Panc1 (cell line): ENCODE measurements around the gene FGF14. TPM values are rescaled to one million over a fixed set of nuclear protein-coding genes. Genes with fewer than 3 reads are reported as not detected.

Source experiments
- ATAC-seq: fragments of 200-7000 bp; cut with Tn5 transposase; 2 replicates; pipeline ENCODE4 v1.9.1; 2020; ENCODE audit warnings: mild to moderate bottlenecking, moderate library complexity
- BruUV-seq: library from RNA; stranded (reverse); fragments of 400-500 nt; replicated peaks from 2 replicates; lab custom pipeline; 2021; lab: Mats Ljungman, UMichigan
- CTCF ChIA-PET: fragments of 300-600 bp; sonication (Branson Sonifier 250); formaldehyde crosslinking; loops from one replicate; lab custom pipeline; 2022; ENCODE audit warnings: antibody characterized with exemption; lab: Charles Lee
- POLR2A ChIA-PET: fragments of 300-600 bp; sonication (Branson Sonifier 250); formaldehyde crosslinking; loops from one replicate; lab custom pipeline; 2022; ENCODE audit warnings: antibody characterized with exemption; lab: Charles Lee
- DNase-seq: peaks from one replicate; pipeline ENCODE4 v3.0.0-alpha.2; 2010; ENCODE audit warnings: low read depth, low spot score
- H3K27ac ChIP-seq: 2 replicates; pipeline ENCODE4 v1.5.1; 2011; ENCODE audit warnings: mild to moderate bottlenecking, low read length, inconsistent platforms
- H3K27me3 ChIP-seq: fragments of 200-500 bp; sonication (Bioruptor generic); 2 replicates; pipeline ENCODE4 v1.6.0; 2014; ENCODE audit warnings: low read length, inconsistent platforms; ENCODE audit not compliant: control insufficient read depth, insufficient read depth
- H3K36me3 ChIP-seq: fragments of 200-500 bp; sonication (Bioruptor generic); 2 replicates; pipeline ENCODE4 v1.5.1; 2014; ENCODE audit warnings: inconsistent platforms, mild to moderate bottlenecking, low read length, moderate library complexity; ENCODE audit not compliant: control insufficient read depth, insufficient read depth
- H3K4me1 ChIP-seq: 2 replicates; pipeline ENCODE4 v1.5.1; 2011; ENCODE audit warnings: inconsistent platforms, mild to moderate bottlenecking, low read length, moderate library complexity; ENCODE audit not compliant: control insufficient read depth, insufficient read depth
- H3K4me3 ChIP-seq, 2 experiments: 2 replicates each; pipeline ENCODE4 v1.5.1; 2011 to 2012; ENCODE audit warnings: low read depth in 2 of 2, low read length in 2 of 2, mild to moderate bottlenecking in 2 of 2, inconsistent platforms in 1 of 2, moderate library complexity in 1 of 2
- H3K9me3 ChIP-seq: fragments of 200-500 bp; sonication (Bioruptor generic); 2 replicates; pipeline ENCODE4 v1.5.1; 2014; ENCODE audit warnings: low read depth, mild to moderate bottlenecking, inconsistent platforms, low read length, moderate library complexity; ENCODE audit not compliant: control insufficient read depth, insufficient read depth
- POLR2AphosphoS5 ChIP-seq: IDR thresholded peaks from 2 replicates; pipeline ENCODE4 v1.6.1; 2012; ENCODE audit warnings: mild to moderate bottlenecking, low read depth, low read length, moderate library complexity
- SIN3A ChIP-seq: IDR thresholded peaks from 2 replicates; pipeline ENCODE4 v1.6.1; 2012; ENCODE audit warnings: low read depth, mild to moderate bottlenecking, low read length, moderate library complexity, borderline replicate concordance; ENCODE audit not compliant: insufficient read depth
- TCF7L2 ChIP-seq: IDR thresholded peaks from 2 replicates; pipeline ENCODE4 v1.6.1; 2011; ENCODE audit warnings: mild to moderate bottlenecking, low read depth, low read length, inconsistent platforms
- in situ Hi-C: cut with HindIII; loops from 2 replicates; pipeline ENCODE4 v1.10.0; 2016; ENCODE audit warnings: low sequenced_read_pairs, low pct_unique_long_range_greater_than_20kb
- intact Hi-C: fragments of 100-400 bp; cut with micrococcal nuclease; formaldehyde crosslinking; loops from one replicate; pipeline ENCODE4 v1.10.0; 2022; ENCODE audit not compliant: unreplicated experiment
- total RNA-seq: library from RNA; stranded (reverse); gene quantifications from one replicate; pipeline ENCODE4 v1.2.1, GENCODE V29; 2021; ENCODE audit not compliant: unreplicated experiment
- TF ChIP-seq, protein P1 (sequence below), 2 experiments: IDR thresholded peaks; 2 replicates each; pipeline ENCODE4 v1.6.1; 2011 to 2012; ENCODE audit warnings: low read depth in 2 of 2, control low read depth in 1 of 2, low read length in 1 of 2, mild to moderate bottlenecking in 1 of 2, moderate library complexity in 1 of 2; ENCODE audit not compliant: insufficient read depth in 1 of 2
- TF ChIP-seq, protein P2 (sequence below): fragments of 450-650 bp; IDR thresholded peaks from 2 replicates; pipeline ENCODE4 v1.5.1; 2017; ENCODE audit warnings: mild to moderate bottlenecking

Gene FGF14
- total RNA-seq, 1 experiment from 2014 or later: 0.03 TPM

DNA sequence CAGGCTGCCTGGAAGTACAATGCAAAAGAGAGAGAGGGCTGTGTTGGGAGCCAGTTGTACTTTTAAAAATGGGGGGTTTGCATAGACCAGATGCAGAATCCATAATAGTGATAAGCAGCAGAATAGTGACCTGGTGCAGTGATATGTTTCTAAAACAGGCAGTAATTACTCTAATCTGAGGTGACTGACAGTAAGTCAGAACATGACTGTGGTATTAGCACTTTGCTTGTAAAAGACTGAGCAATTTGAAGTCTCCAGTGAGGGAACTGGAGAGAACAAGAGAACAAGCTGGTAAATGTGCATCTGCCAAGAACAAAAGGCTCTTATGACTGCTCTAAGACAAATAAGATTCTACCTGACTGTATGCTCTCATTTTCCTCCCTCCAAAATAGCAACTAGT lies 565.9 kb downstream of the FGF14 start:
- no TSS peak for BruUV-seq
- intact Hi-C loops (no loop called here), in situ Hi-C loops (no loop called here)
- no peak overlapping the region for H3K27ac ChIP-seq
- ChIA-PET POLR2A (no interaction called here), CTCF (no interaction called here)
- H3K9me3 ChIP-seq: no peaks in the 10 kb centered on the region
- H3K36me3 ChIP-seq: no peaks in the 10 kb centered on the region
- no peaks in the 10 kb centered on the region for H3K27me3 ChIP-seq
- no peaks in the 10 kb centered on the region for H3K4me1 ChIP-seq
- DNase-seq (no peak), ATAC-seq (no peak)
- no peak overlapping the region for H3K4me3 ChIP-seq
- TF ChIP-seq SIN3A (no peak), POLR2AphosphoS5 (no peak), TCF7L2 (no peak)
- TF ChIP-seq, protein P1, sequence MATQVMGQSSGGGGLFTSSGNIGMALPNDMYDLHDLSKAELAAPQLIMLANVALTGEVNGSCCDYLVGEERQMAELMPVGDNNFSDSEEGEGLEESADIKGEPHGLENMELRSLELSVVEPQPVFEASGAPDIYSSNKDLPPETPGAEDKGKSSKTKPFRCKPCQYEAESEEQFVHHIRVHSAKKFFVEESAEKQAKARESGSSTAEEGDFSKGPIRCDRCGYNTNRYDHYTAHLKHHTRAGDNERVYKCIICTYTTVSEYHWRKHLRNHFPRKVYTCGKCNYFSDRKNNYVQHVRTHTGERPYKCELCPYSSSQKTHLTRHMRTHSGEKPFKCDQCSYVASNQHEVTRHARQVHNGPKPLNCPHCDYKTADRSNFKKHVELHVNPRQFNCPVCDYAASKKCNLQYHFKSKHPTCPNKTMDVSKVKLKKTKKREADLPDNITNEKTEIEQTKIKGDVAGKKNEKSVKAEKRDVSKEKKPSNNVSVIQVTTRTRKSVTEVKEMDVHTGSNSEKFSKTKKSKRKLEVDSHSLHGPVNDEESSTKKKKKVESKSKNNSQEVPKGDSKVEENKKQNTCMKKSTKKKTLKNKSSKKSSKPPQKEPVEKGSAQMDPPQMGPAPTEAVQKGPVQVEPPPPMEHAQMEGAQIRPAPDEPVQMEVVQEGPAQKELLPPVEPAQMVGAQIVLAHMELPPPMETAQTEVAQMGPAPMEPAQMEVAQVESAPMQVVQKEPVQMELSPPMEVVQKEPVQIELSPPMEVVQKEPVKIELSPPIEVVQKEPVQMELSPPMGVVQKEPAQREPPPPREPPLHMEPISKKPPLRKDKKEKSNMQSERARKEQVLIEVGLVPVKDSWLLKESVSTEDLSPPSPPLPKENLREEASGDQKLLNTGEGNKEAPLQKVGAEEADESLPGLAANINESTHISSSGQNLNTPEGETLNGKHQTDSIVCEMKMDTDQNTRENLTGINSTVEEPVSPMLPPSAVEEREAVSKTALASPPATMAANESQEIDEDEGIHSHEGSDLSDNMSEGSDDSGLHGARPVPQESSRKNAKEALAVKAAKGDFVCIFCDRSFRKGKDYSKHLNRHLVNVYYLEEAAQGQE (IDR thresholded peaks at IDR 0.05; ENCODE audit: insufficient read depth in 1 of 2, low read depth in 2 of 2, low read length in 1 of 2): no peak
- TF ChIP-seq, protein P2, sequence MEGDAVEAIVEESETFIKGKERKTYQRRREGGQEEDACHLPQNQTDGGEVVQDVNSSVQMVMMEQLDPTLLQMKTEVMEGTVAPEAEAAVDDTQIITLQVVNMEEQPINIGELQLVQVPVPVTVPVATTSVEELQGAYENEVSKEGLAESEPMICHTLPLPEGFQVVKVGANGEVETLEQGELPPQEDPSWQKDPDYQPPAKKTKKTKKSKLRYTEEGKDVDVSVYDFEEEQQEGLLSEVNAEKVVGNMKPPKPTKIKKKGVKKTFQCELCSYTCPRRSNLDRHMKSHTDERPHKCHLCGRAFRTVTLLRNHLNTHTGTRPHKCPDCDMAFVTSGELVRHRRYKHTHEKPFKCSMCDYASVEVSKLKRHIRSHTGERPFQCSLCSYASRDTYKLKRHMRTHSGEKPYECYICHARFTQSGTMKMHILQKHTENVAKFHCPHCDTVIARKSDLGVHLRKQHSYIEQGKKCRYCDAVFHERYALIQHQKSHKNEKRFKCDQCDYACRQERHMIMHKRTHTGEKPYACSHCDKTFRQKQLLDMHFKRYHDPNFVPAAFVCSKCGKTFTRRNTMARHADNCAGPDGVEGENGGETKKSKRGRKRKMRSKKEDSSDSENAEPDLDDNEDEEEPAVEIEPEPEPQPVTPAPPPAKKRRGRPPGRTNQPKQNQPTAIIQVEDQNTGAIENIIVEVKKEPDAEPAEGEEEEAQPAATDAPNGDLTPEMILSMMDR: no peak

DNA sequence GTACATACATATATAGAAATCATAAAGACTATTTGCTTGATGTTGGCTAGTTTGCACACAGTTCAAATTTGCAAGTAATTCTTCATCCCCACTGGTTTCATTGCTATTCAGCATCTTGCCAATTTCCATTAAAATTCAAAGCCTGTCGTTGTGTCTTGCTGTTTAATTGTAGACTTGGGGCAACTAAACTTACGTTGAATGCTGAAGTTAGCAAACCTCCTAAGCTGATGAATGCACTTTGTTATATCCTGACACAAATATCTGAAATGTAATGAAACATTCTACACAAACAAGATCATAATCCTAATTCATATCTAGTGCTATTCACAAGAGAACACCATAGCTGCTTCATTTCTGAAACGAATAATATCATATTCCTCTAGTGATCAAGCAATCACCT lies 568.2 kb downstream of the FGF14 start:
- Histone ChIP-seq H3K27me3 (no peaks in the 10 kb centered on the region), H3K4me3 (no peak overlapping the region), H3K27ac (no peak overlapping the region), H3K4me1 (no peaks in the 10 kb centered on the region), H3K9me3 (no peaks in the 10 kb centered on the region), H3K36me3 (no peaks in the 10 kb centered on the region)
- intact Hi-C loops (no loop called here), in situ Hi-C loops (no loop called here)
- TF ChIP-seq, protein P2: no peak
- TF ChIP-seq SIN3A (no peak), TCF7L2 (no peak), POLR2AphosphoS5 (no peak)
- TF ChIP-seq, protein P1 (IDR thresholded peaks at IDR 0.05; ENCODE audit: insufficient read depth in 1 of 2, low read depth in 2 of 2, low read length in 1 of 2): no peak
- CTCF ChIA-PET: no interaction called here
- ATAC-seq: no peak
- DNase-seq: no peak
- POLR2A ChIA-PET: no interaction called here
- no TSS peak for BruUV-seq
